Heart left ventricle (tissue), 16 donors: ENCODE measurements around the gene RALGAPA1. TPM values are rescaled to one million over a fixed set of nuclear protein-coding genes. Genes with fewer than 3 reads are reported as not detected.

Experiments
- ATAC-seq, 4 donors: fragments of 200-7000 bp; cut with Tn5 transposase; one replicate each; pipeline ENCODE4 v1.9.1; 2020 to 2022; ENCODE audit warnings: moderate library complexity in 4 of 4, mild to moderate bottlenecking in 3 of 4, moderate number of reproducible peaks in 1 of 4
- DNase-seq, 5 donors: peaks; one replicate each; pipeline ENCODE4 v3.0.0-alpha.2; 2020
- H3K27ac ChIP-seq, 12 donors: fragments of 200-600 bp; sonication (generic) in 4 of 12; one replicate each; pipeline versions ENCODE4 v1.5.0 to v1.8.0; 2016 to 2022; ENCODE audit warnings: mild to moderate bottlenecking in 2 of 12
- H3K27me3 ChIP-seq, 9 donors: fragments of 200-600 bp; sonication (generic) in 2 of 9; one replicate each; pipeline versions ENCODE4 v1.5.1 to v1.8.0; 2016 to 2022; ENCODE audit warnings: mild to moderate bottlenecking in 3 of 9
- H3K36me3 ChIP-seq, 9 donors: fragments of 200-600 bp; sonication (generic) in 2 of 9; one replicate each; pipeline versions ENCODE4 v1.5.0 to v1.8.0; 2018 to 2022; ENCODE audit warnings: mild to moderate bottlenecking in 2 of 9
- H3K4me1 ChIP-seq, 12 donors: fragments of 200-600 bp; sonication (generic) in 4 of 12; one replicate each; pipeline versions ENCODE4 v1.5.0 to v1.8.0; 2016 to 2022; ENCODE audit warnings: mild to moderate bottlenecking in 3 of 12
- H3K4me3 ChIP-seq, 12 donors: fragments of 200-600 bp; sonication (generic) in 4 of 12; one replicate each; pipeline versions ENCODE4 v1.5.0 to v1.8.0; 2017 to 2022; ENCODE audit warnings: mild to moderate bottlenecking in 9 of 12, moderate library complexity in 4 of 12
- H3K9me3 ChIP-seq, 12 donors: fragments of 200-600 bp; sonication (generic) in 4 of 12; one replicate each; pipeline versions ENCODE4 v1.5.0 to v1.8.0; 2016 to 2022; ENCODE audit warnings: mild to moderate bottlenecking in 1 of 12
- CTCF ChIP-seq, 12 donors: fragments of 200-600 bp; sonication (generic) in 4 of 12; IDR thresholded peaks; one replicate each; pipeline versions ENCODE4 v1.5.0 to v1.8.0; 2018 to 2022; ENCODE audit warnings: antibody characterized with exemption in 12 of 12, mild to moderate bottlenecking in 5 of 12
- POLR2A ChIP-seq, 2 donors: fragments of 450-650 bp; IDR thresholded peaks; one replicate each; pipeline ENCODE4 v1.6.1; 2017; ENCODE audit warnings: antibody characterized with exemption in 2 of 2, mild to moderate bottlenecking in 2 of 2, moderate library complexity in 2 of 2
- WGBS, 4 donors: extraction: QIAGEN DNeasy Blood & Tissue Kit in 2 of 4; methylation state at CpG; one replicate each; pipeline versions ENCODE4 v1.1.5 to v1.1.7; 2013 to 2018; 5-methylcytosine and 5-hydroxymethylcytosine counted together
- intact Hi-C, 10 donors: fragments of 100-400 bp; cut with DNase I; formaldehyde crosslinking; loops; one replicate each; pipeline versions ENCODE4 v1.11.1 to v1.14.2; 2022
- polyA plus RNA-seq, 2 donors: library from polyadenylated mRNA; stranded (reverse); fragments of 200-250 nt; gene quantifications; one replicate each; pipeline ENCODE4 v1.2.3, GENCODE V29; 2013
- total RNA-seq, 9 donors: library from RNA; depleted of rRNA in 2 of 9; stranded (reverse); fragments of >200 nt in 2 of 9; fragmentation: NEBNext Ultra II Directional in 3 of 9; extraction: Animal tissue kit (Norgen Biotek cat#: 25700) in 3 of 9; gene quantifications; one replicate each; pipeline versions ENCODE4 v1.1.0 to v1.2.4, GENCODE V29; 2016 to 2023
- donor health status: ischemic (EF 13 %, LVEDD 7.1; RV severe dilation, severe dysfunction).
- donor health status: healthy with polysubstance abuse.
- donor health status: DM: no; HTN: yes; CAD: no.
- donor health status: DM: no; HTN: no; CAD: no.
- donor health status: ischemic (EF 25% LVEDD 6.9; RV normal size, moderate dysfunction).
- donor health status: ischemic (EF 25% LVEDD 5.7; RV mildly dilated, moderate dysfunction).
- donor health status: healthy.
- donor health status: DM: yes; HTN: yes; CAD: no.
- donor health status: ischemic (EF 35%, LVEDD 5.7; RV mildly dilated, moderate dysfunction).
- donor health status: nonischemic (EF 11% LVEDD 7.7; RV severe dilation, severe dysfunction).
- donor health status: DM: yes; HTN: yes; CAD: no.
- donor health status: PGD.
- donor health status: ischemic (EF 29% LVEDD 5.4; RV normal size, mild dysfunction).
- donor health status: nonischemic (EF 23%, LVEDD 6.1; RV moderate dilation, normal function).

The RALGAPA1 gene
- total and polyA plus RNA-seq, 11 donors: 9.9 to 43.0 (median 27.8) TPM

GRCh38 chr14:35699791-35700444 is 109.2 kb downstream of the RALGAPA1 start:
- intact Hi-C loops: loop anchor here in 1 of 10 donors (10.0 kb wide), 1 partner anchor 115 kb away; no protein-coding TSS in a partner anchor
- H3K4me1 ChIP-seq: no peaks in the 10 kb centered on the region
- ATAC-seq (no peak), DNase-seq (no peak)
- no peaks in the 10 kb centered on the region for H3K27me3 ChIP-seq
- no peak for TF ChIP-seq POLR2A (IDR thresholded peaks at IDR 0.05)
- no peak for TF ChIP-seq CTCF (IDR thresholded peaks at IDR 0.05)
- no peak overlapping the region for H3K27ac ChIP-seq
- no peaks in the 10 kb centered on the region for H3K9me3 ChIP-seq
- H3K36me3 ChIP-seq: peaks cover 0 to 1% (median 0%) of the 10 kb centered on the region in 9 donors
- 92 to 96% (median 92%) methylated on average over 5 of the region's 5 CpGs for WGBS, 4 donors
- no peak overlapping the region for H3K4me3 ChIP-seq

GRCh38 chr14:35696575-35696974 is 112.5 kb downstream of the RALGAPA1 start:
- no peak overlapping the region for H3K4me3 ChIP-seq
- TF ChIP-seq POLR2A (IDR thresholded peaks at IDR 0.05) (no peak), CTCF (IDR thresholded peaks at IDR 0.05) (no peak)
- no peak for ATAC-seq
- no peak for DNase-seq
- H3K36me3 ChIP-seq: no peaks in the 10 kb centered on the region
- intact Hi-C loops: loop anchor here in 1 of 10 donors (10.0 kb wide), 1 partner anchor 118 kb away; no protein-coding TSS in a partner anchor
- no peak overlapping the region for H3K27ac ChIP-seq
- 59 to 68% (median 66%) methylated on average over 3 of the region's 3 CpGs for WGBS, 4 donors
- H3K4me1 ChIP-seq: no peaks in the 10 kb centered on the region
- H3K9me3 ChIP-seq: no peaks in the 10 kb centered on the region
- H3K27me3 ChIP-seq: no peaks in the 10 kb centered on the region

GRCh38 chr14:35696119-35696518 is 113.0 kb downstream of the RALGAPA1 start:
- no peaks in the 10 kb centered on the region for H3K27me3 ChIP-seq
- intact Hi-C loops: loop anchor here in 1 of 10 donors (10.0 kb wide), 1 partner anchor 119 kb away; no protein-coding TSS in a partner anchor
- DNase-seq: no peak
- H3K36me3 ChIP-seq: no peaks in the 10 kb centered on the region
- no peak overlapping the region for H3K27ac ChIP-seq
- H3K9me3 ChIP-seq: no peaks in the 10 kb centered on the region
- H3K4me3 ChIP-seq: no peak overlapping the region
- TF ChIP-seq CTCF (IDR thresholded peaks at IDR 0.05) (no peak), POLR2A (IDR thresholded peaks at IDR 0.05) (no peak)
- WGBS, 4 donors: 89 to 98% (median 97%) methylated on average over 3 of the region's 3 CpGs
- no peak for ATAC-seq
- no peaks in the 10 kb centered on the region for H3K4me1 ChIP-seq

GRCh38 chr14:35695647-35696046 is 113.4 kb downstream of the RALGAPA1 start:
- no peak overlapping the region for H3K27ac ChIP-seq
- no peaks in the 10 kb centered on the region for H3K27me3 ChIP-seq
- intact Hi-C loops: loop anchor here in 1 of 10 donors (10.0 kb wide), 1 partner anchor 119 kb away; no protein-coding TSS in a partner anchor
- 49 to 66% (median 60%) methylated on average over 1 of the region's 1 CpG for WGBS, 4 donors
- no peak for ATAC-seq
- no peaks in the 10 kb centered on the region for H3K36me3 ChIP-seq
- no peak for DNase-seq
- no peak for TF ChIP-seq POLR2A (IDR thresholded peaks at IDR 0.05)
- no peak for TF ChIP-seq CTCF (IDR thresholded peaks at IDR 0.05)
- H3K9me3 ChIP-seq: no peaks in the 10 kb centered on the region
- H3K4me3 ChIP-seq: no peak overlapping the region
- no peaks in the 10 kb centered on the region for H3K4me1 ChIP-seq
